ENCODE results near the gene RAD51B. TPM values are rescaled to one million over a fixed set of nuclear protein-coding genes. Genes with fewer than 3 reads are reported as not detected.

Gene RAD51B
- polyA plus RNA-seq, 3 donors = 3.6 to 11.6 (median 9.4) TPM

GRCh38 chr14:68639000-68639757, 819.6 kb downstream of the RAD51B start:
- Mint-ChIP-seq H3K36me3 (peaks cover 0 to 6% of the 10 kb centered on the region in 2 donors), H3K4me1 (peaks cover 6% of the 10 kb centered on the region), H3K27me3 (ENCODE audit: low read depth in 3 of 3) (peaks cover 2 to 6% (median 3%) of the 10 kb centered on the region in 3 donors), H3K4me3 (no peak overlapping the region), H3K9me3 (peaks cover 8 to 20% (median 14%) of the 10 kb centered on the region in 7 donors), H3K27ac (no peak overlapping the region)
- peak overlapping the region; percentile 6 for H2AFZ ChIP-seq (ENCODE audit: insufficient read depth, low read depth, low read length, poor library complexity, severe bottlenecking)
- no peak overlapping the region for H3K4me3 ChIP-seq (replicated peaks in 1 of 3; ENCODE audit: low read depth in 2 of 3, low read length in 3 of 3)
- no peak overlapping the region for H3K4me2 ChIP-seq (replicated peaks; ENCODE audit: extremely low read depth, low read length, poor library complexity, severe bottlenecking)
- no peaks in the 10 kb centered on the region for H3K79me2 ChIP-seq (ENCODE audit: insufficient read depth, low read length)
- TF ChIP-seq CTCF (IDR thresholded peaks at IDR 0.05) = no peak
- no peaks in the 10 kb centered on the region for H3K36me3 ChIP-seq (replicated peaks in 1 of 2; ENCODE audit: control insufficient read depth in 1 of 2, insufficient read depth in 2 of 2, low read length in 2 of 2)
- no peak overlapping the region for H3K27ac ChIP-seq (ENCODE audit: low read depth in 1 of 2, low read length in 2 of 2)
- peaks cover 27 to 28% of the 10 kb centered on the region in 2 donors for H3K4me1 ChIP-seq (ENCODE audit: control insufficient read depth in 1 of 2, insufficient read depth in 2 of 2, low read length in 2 of 2)
- H3K27me3 ChIP-seq (ENCODE audit: control insufficient read depth in 2 of 2, insufficient read depth in 2 of 2, low read length in 2 of 2) = no peaks in the 10 kb centered on the region
- H4K20me1 ChIP-seq (ENCODE audit: insufficient read depth, low read length) = no peaks in the 10 kb centered on the region
- no peak overlapping the region for H3K9ac ChIP-seq (ENCODE audit: insufficient read depth, low read length, poor library complexity, severe bottlenecking)
- 73% methylated on average over 5 of the region's 6 CpGs for WGBS (ENCODE audit: insufficient coverage)
- intact Hi-C loops (cut with micrococcal nuclease) = no loop called here
- no peak for DNase-seq
- H3K9me3 ChIP-seq (replicated peaks in 1 of 2; ENCODE audit: control insufficient read depth in 1 of 2, insufficient read depth in 1 of 2, low read length in 2 of 2) = peaks cover 3 to 15% of the 10 kb centered on the region in 2 donors

GRCh38 chr14:68639758-68640574, 820.4 kb downstream of the RAD51B start:
- Mint-ChIP-seq H3K4me3 (no peak overlapping the region), H3K27ac (peak overlapping the region in 1 of 7 donors; percentile 30), H3K9me3 (peaks cover 9 to 21% (median 14%) of the 10 kb centered on the region in 7 donors), H3K27me3 (ENCODE audit: low read depth in 3 of 3) (peaks cover 2 to 5% (median 3%) of the 10 kb centered on the region in 3 donors), H3K36me3 (peaks cover 0 to 6% of the 10 kb centered on the region in 2 donors), H3K4me1 (peaks cover 6% of the 10 kb centered on the region)
- Histone ChIP-seq H3K4me3 (replicated peaks in 1 of 3; ENCODE audit: low read depth in 2 of 3, low read length in 3 of 3) (no peak overlapping the region), H3K79me2 (ENCODE audit: insufficient read depth, low read length) (no peaks in the 10 kb centered on the region), H3K4me1 (ENCODE audit: control insufficient read depth in 1 of 2, insufficient read depth in 2 of 2, low read length in 2 of 2) (peaks cover 27 to 28% of the 10 kb centered on the region in 2 donors), H4K20me1 (ENCODE audit: insufficient read depth, low read length) (no peaks in the 10 kb centered on the region), H3K36me3 (replicated peaks in 1 of 2; ENCODE audit: control insufficient read depth in 1 of 2, insufficient read depth in 2 of 2, low read length in 2 of 2) (no peaks in the 10 kb centered on the region), H3K9me3 (replicated peaks in 1 of 2; ENCODE audit: control insufficient read depth in 1 of 2, insufficient read depth in 1 of 2, low read length in 2 of 2) (peaks cover 3 to 15% of the 10 kb centered on the region in 2 donors), H3K9ac (ENCODE audit: insufficient read depth, low read length, poor library complexity, severe bottlenecking) (no peak overlapping the region), H3K27ac (ENCODE audit: low read depth in 1 of 2, low read length in 2 of 2) (no peak overlapping the region), H3K27me3 (ENCODE audit: control insufficient read depth in 2 of 2, insufficient read depth in 2 of 2, low read length in 2 of 2) (no peaks in the 10 kb centered on the region), H3K4me2 (replicated peaks; ENCODE audit: extremely low read depth, low read length, poor library complexity, severe bottlenecking) (no peak overlapping the region), H2AFZ (ENCODE audit: insufficient read depth, low read depth, low read length, poor library complexity, severe bottlenecking) (no peak overlapping the region)
- intact Hi-C loops (cut with micrococcal nuclease) = no loop called here
- WGBS (ENCODE audit: insufficient coverage) = 93% methylated on average over 5 of the region's 10 CpGs
- TF ChIP-seq CTCF (IDR thresholded peaks at IDR 0.05) = no peak
- DNase-seq = no peak
